Measurements from ENCODE around the gene S100A1.
A peak's percentile ranks its signal among the peaks of the same experiment; 100 is the strongest.

The S100A1 gene

DNA sequence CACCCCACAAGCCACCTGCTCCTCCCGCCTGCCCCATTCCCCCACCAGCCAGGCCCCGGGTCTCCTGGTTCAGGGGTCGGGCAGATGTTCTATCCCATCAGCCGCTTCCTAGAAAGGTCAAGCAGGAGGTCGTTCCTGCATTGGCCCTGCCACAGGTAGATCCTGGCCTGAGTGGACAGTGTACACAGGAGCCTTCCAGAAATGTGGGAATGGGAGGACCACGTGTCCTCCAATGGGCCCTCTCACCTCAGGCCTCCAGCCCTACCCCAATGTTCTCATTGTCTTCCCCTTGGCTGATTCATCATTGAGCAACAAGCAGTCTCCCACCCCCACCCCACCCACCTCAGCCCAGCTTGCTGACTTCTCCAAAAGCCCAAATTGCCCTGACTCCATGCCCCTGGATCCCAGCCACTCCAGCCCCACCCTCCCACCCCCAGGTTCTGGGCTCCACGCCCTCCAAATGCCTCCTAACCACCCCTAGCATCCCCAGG is 17.4 kb upstream of the S100A1 start:
- peak; percentile 36 for DNase-seq (ENCODE audit: low spot score)

DNA sequence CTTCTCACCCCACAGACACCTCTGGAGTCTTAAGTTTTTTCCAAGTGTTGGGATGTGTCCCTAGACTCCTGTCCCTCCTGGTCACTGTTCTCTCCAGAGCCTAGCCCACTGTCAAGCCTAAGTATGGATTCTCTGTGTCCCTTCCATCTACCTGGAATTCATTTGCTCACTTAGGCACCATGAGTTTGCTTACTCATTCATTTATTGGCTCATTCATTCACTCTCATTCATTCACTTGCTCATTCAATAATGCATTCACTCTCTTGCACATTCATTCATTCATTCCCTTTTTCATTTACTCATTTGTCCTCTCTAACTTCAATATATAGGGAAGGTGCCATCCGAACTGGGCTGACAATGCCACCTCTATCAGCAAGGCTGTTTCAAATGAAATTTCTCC is 16.9 kb upstream of the S100A1 start:
- DNase-seq (ENCODE audit: low spot score): no peak

DNA sequence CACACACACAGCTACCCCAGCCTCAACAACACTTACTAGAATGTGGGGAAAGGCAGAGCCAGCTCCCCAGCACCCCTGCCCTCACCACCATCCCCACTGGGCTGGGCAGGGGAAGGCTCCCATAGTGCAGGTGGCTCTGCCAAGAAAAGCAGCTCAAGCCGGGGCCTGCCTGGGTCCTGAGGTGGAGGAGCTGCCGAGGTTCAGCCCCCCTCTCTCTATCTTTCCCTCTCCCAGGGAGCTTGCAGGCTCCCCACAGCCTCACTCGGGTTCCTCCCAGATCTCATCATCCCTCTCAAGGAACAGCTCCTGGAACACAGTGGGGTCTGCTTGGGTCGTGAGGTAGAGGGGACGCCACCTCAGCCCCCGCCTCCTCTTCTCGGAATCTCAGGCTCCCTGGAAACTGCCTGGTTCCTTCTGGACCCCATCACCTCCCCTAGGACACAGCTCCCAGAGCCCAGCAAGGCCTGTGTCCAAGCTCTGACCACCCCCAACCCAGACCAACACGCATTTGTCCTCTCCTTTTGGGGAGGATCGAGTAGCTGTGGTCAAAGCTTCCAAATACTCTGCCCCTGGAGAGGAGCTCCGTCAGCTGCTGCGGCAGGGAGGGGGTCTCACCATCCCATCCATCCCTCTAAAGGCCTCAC is 16.0 kb upstream of the S100A1 start:
- no peak for DNase-seq (ENCODE audit: low spot score)

DNA sequence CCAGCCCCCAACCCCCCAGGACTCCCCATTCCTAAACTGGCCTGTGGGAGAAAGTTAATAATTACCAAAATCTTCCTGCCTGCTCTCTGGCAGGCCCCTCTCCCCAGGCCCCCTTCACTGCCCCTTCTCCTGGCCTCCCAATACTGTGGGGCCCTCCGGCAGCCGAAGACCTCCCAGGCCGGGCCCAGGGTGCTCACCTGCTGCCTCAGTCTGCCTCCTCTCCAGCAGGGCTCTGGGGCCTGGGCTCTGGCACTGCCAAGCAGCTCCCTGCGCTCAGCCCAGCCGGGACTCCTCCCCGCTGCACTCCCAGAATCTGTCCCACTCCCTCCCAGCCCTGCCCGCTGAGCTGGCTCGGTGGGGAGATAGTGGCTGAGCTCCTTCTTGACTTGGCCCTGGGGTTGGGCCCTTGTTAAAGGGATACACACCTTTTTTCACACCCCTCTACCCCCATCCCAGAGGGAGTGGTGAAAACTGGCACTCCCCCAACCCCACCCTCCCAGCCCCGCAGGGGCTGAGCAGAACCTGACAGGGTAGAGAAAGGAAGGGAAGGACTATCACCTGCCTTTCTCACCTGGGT is 15.4 kb upstream of the S100A1 start, which contains the start of gene S100A16:
Gene S100A16 (minus strand): TSS at position 383 of the 577 bp plus-strand sequence. CDS start 4,986 bp downstream, outside the sequence.
- DNase-seq (ENCODE audit: low spot score): peak; percentile 90

DNA sequence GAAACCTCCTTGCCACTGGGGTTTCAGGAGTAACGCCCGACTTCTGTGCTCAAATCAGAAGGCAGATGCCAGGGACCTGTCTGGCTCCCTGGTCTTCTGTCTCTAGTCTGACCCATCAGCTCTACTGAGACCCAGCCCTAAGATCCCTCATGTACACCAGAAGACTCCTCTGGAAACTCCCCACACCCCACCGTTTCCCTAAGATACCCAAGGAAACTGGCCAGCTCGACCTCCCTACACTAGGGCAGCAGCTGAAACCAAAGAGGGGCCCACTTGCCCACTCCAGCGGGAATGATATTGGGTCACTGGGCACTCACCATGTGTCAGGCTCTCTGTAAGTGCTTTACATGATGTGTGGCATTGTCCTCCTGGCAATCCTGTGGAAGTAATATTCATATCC is 14.8 kb upstream of the S100A1 start:
- DNase-seq (ENCODE audit: low spot score): no peak

DNA sequence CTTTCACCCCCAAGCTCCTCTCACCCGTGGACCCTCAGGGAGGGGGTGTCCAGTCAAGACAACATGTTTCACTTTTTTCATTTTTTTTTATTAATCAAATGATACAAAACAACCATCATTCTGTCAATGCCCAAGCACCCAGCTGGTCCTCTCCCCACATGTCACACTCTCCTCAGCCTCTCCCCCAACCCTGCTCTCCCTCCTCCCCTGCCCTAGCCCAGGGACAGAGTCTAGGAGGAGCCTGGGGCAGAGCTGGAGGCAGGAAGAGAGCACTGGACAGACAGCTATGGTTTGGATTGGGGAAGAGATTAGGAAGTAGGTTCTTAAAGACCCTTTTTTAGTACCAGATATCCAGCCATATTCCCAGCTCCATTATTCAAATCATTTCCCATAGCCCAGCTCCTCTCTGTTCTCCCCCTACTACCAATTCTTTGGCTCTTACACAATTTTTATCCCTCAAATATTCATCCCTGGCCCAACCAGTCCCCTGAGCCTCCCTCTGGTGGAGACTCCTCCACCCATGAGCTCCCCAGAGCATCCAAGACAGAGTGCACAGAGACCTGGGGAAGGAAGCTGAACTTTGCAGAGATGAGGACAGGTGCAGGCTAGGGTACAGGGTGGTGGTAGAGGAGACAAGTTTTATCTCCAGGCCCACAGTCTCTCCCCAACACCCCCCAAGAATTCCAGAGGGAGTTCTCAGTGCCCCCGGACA is 13.9 kb upstream of the S100A1 start:
- DNase-seq (ENCODE audit: low spot score): peak; percentile 30

DNA sequence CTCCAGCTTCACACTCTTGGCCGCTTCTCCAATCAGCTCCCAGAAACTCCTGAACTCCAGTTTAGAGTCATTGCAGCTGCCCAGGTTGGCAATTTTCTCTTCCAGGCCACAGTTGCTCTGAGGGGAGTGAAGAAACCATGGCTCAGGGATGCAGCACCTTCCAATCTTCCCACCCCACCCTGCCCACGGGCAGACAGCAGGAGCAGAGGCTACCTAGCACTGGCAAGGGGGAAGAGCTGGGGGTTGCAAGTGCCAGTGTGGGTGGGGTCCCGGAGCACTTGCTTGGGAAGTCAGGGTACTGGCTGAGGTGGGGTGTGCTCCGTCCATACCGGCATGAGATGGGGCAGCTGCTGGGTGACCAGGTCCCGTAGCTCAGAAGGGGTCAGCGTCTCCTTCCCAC is 13.3 kb upstream of the S100A1 start:
- DNase-seq (ENCODE audit: low spot score): no peak

DNA sequence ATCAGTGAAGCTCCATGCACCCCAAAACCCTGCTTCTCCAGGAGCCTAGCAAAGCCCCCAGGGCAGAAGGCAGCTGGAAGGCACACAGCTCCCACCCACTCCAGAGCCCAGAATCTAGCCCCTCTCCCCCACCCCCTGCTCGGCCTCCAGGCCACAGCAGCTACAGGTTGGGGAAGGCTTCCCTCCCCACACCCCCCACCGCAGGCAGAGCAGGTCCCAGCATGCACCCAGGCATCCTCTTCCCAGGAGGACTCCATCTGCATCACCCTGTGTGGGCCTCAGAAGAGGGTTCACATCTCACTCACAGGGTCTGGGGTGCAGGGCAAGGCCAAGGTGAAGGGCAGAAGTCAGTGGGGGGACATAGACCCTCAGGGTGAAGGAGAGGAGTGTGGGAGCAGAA is 12.8 kb upstream of the S100A1 start:
- no peak for DNase-seq (ENCODE audit: low spot score)

DNA sequence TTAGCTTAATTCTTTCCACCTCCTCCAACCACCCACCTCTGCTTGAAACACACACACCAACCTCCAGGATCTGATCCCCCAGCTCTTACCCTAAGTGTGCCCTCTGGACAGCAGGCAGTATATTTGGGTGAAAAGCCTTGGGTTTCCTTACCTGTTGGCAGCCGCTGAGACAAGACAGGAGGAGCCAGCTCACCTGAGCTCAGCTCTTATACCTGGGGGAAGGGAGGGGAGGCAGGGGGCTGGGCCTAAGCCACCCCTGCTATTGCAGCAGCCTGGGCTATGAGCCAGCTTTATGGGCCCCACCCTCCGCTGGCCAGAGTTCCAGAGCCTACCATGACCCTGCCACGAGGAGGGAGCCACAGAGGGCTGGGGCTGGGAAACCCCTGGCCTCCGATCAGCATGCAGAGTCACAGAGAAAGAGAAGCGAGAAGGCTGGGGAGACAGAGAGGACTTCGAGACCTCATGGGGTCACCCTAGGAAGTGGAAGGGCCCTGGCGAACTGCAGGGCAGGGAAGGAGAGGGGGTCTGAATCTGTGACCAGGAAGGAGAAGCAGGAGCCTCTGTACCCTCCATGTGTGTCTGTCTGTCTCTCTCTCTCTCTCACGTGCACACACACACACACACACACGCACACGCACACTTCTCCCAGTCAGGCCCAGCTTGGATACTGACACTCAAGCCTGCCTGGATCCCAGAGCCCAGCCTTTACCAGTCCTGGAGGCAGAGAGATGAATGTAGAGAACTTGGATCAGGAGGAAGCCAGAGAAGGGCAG is 11.9 kb upstream of the S100A1 start, which contains the start of gene S100A14:
Gene S100A14 (minus strand): TSS at position 182 of the 773 bp plus-strand sequence. CDS start 467 bp downstream, outside the sequence.
- DNase-seq (ENCODE audit: low spot score): no peak

DNA sequence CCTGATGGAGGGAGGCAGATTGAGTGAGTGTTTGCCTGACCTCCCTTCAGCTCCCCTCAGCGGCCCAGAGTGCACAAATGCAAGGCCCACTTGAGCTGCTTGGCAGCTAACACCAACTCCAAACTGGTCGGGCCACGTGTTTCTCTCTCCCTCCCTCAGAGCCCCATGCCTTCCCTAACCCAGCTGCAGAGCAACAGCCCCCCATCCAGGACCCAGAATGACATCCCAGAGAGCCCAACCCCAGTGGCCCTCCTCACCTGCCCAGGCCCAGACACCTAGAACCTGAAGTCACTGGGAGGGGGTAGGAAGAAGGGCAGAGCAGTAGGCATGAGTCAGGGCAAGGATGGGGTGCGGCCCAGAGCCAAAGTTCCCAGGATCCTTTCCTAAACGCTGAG is 11.3 kb upstream of the S100A1 start:
- DNase-seq (ENCODE audit: low spot score): no peak

DNA sequence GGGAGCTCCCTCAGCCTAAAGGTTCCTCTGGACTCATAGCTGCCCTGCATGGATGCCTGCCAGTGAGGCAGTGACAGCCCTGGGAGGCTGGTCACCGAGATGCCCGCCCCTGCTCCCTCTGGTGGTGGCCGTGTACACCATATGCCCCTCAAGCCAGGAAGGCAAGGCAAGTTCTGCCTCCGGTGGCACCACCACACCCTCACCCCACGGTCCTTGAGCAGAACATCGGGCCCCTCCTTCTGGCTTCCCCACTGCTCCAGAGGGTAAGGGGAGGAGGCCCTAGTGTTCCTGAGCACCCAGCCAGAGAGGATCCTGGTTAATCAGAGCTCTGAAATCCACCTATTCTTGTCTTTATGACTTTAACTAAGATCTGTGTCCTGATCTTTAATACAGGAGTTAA is 10.6 kb upstream of the S100A1 start:
- DNase-seq (ENCODE audit: low spot score): peak; percentile 70

DNA sequence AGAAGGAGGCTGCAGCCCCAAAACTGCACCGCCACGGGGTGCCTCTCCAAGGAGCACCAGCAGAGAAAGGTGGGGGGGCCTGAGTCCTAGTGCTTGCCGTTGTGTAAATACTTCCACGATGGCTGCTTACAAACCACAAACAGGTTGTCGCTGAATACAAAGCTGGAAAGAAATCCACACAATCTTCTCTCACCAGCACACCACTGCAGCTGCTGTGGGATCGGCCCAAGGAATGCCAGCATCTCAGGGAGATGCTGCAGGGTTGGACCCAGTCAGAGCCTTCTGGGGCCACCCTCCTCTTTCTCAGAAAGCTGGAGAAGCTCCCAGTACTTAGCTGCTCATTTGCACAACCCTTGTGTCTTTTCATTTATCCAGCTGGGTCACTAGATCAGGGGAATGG is 9.1 kb upstream of the S100A1 start:
- DNase-seq (ENCODE audit: low spot score): no peak

DNA sequence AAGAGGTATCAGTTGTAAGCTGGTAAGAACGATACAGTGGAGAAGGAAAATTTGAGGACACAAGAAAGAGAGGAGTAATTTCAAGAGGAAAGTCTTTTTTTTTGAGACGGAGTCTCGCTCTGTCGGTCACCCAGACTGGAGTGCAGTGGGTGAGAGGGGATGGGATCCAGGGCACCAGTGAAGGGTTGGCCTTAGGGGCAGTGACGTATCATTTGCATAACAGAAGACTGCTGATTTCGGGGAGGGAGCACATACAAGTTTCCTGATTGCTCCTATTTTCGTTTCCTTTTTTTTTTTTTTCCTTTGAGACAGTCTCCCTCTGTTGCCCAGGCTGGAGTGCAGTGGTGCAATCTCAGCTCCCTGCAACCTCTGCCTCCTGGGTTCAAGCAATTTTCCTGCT is 5.1 kb upstream of the S100A1 start:
- DNase-seq (ENCODE audit: low spot score): no peak

DNA sequence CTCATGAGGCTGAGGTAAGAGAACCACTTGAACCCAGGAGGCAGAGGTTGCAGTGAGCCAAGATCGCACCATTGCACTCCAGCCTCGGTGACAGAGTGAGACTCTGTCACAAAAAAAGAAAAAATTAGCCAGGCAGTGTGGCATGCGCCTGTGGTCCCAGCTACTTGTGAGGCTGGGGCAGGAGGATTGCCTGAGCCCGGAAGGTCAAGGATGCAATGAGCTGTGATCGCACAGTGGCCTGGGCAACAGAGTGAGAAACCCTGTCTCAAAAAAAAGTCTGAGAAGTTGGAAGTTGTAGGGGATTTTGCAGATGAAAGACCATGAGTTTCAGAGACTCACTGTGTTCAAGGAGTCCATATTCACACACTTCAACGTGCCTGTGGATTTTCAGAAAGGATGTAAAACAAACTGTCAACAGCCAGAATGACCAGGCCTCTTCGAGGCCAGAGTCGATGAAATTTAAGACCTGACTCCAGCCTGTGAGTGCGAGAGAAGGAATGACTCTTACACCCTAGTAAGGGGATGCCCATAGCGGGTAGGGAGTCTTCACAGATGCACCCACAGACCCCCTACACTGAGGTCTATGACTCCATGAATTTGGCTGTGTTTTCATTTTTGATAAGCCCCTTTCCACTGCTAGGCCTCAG is 3.1 kb upstream of the S100A1 start:
- DNase-seq (ENCODE audit: low spot score): no peak

DNA sequence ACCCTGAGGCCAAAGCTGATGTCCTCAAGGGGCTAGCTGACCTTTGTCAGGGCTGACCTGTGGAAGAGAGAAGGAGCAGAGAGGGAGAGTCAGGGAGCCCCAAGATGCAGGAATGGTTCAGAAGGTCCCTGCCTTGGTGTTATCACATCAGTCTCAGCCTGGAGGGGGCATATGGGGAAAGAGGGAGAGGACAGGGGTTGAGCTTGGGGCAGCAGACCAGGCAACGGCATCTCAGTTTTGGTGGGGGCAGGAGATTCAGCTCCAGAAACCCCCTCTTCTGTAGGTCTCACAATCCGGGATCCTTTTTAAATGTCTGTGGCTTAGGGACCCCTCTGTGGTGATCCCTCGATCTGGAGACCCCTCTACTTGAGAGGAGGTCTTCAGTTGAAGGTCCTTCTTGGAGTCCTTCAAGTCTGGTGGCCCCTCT is 1.7 kb upstream of the S100A1 start:
- DNase-seq (ENCODE audit: low spot score): no peak

DNA sequence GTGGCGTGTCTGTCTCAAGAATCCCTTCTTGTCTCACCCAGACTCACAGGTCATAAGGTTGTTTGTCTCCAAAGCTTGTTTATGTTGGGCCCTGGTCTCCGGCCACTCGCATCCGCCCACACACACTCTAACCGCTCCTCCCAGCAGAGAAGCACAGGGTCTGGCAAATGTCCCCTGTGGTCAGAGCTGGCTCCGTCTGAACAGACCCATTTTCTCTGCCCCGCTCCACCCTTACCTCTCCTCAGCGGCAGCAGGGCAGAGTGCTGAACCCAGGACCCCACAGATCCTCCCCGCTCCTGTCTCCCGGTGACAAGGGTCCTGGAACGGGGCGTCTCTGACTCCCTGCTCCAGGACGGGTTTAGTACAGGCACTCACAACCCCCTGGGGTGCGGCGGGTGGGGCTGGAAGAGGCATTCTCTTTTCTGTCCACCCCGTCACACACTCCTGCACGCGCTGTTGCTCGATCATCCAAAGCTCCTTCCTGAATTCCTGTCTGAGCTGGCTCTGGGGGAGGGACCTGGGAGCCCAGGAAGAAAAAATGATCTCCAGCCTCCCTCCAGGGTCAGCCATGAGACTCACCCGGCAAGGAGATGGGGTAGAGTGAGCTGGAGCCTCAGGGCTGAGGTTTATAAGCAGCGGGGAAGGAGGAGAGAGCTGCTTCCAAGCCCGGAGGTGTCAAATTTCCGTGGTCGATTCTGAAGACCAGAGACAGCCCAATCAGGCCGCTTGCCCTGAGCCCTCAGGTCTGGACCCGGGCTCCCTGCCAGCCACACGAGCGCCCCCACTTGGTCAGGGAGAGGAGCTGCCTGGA is 1.1 kb upstream of the S100A1 start, which contains the start of gene S100A13:
Gene S100A13 (minus strand): TSS at position 602 of the 811 bp plus-strand sequence. CDS start 1,033 bp downstream, outside the sequence.
- DNase-seq (ENCODE audit: low spot score): peak; percentile 93

DNA sequence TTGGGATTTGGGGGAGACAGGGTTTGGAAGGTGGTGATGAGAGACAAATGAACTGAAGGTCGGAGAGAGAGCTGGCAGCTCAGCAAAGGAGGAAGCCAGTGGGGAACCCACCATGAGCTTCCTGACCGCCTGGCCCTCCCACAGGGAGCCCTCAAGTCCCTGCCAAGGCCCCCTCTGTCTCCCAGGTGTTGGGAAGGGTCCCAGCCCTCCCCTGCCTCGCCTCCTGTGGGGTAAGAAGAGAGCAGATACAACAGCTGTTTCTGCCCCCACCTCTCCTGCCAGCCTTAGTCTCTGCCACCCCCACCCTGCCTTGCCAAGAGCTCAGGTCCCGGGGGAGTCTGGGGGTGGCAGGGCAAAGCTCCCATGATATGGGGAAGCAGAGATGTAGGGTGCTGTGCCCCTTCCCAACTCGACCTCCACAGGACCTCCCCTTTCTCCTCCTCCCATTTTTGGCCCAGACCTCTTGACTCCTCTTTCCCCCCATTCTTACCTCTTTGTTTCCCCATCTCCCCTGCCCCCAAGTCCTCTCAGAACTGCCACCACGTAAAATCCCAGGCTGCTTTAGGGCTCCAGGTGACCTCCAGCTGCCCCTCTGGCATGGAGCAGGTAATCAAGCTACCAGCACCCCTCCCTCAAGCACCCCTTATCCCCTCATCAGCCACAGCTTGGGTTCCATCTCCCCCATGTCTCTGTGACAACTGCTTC is 556 bp downstream of the S100A1 start:
- DNase-seq (ENCODE audit: low spot score): no peak

DNA sequence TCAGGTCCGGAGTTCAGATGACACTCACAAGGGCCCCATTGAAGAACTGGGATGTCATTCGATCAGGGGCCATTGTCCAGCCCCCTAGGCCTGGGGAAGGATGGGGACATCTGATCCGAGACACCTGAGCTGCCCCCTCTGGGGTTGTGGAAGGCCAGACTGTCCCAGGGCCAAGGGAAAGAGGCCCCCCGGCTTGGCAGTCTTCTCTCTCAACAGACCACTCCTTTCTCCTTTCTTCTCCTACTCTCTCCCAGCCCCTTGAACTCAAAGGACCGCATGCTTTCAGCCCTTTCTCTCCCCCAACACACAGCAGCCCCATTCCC is 1.1 kb downstream of the S100A1 start:
- DNase-seq (ENCODE audit: low spot score): no peak

DNA sequence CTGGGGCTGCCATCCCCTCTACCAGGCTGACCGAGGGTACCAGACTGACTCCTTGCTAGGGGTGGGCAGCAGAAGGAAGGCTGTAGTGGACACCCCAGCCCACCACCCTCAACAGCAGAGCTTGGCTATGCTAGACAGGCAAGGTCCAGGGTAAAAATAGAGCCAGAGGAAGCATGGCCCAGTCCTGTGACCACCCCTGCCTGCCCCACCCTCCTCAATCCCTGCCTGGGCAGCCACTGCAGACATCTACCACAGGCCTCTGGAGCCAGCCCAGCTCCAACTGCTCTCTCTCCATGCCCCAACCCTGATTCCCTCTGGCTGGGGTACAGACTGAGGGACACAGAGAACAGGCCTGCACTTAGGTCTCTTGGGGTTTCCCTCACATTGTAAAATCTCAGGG is 1.7 kb downstream of the S100A1 start:
- DNase-seq (ENCODE audit: low spot score): no peak

DNA sequence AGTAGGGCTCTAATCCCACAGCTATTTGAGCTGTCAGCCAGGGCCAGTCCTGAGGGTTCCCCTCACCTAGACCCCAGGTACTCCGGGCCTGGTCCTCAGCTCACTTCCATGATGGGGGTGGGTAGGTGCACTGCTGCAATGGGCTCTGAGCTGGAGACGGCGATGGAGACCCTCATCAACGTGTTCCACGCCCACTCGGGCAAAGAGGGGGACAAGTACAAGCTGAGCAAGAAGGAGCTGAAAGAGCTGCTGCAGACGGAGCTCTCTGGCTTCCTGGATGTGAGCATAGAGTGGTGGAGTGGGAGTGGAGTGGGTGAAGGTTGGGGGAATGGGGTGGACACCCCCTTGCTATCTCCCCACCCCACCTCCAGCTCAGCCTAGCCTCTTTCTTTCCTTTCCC is 2.1 kb downstream of the S100A1 start:
- DNase-seq (ENCODE audit: low spot score): no peak
